HG03196 (cell line): ENCODE measurements around the gene ADARB1.

Source experiments
- ATAC-seq: cut with Tn5 transposase; IDR thresholded peaks from one replicate; pipeline ENCODE4 v1.9.1; 2021; ENCODE audit not compliant: unreplicated experiment

Gene ADARB1

DNA sequence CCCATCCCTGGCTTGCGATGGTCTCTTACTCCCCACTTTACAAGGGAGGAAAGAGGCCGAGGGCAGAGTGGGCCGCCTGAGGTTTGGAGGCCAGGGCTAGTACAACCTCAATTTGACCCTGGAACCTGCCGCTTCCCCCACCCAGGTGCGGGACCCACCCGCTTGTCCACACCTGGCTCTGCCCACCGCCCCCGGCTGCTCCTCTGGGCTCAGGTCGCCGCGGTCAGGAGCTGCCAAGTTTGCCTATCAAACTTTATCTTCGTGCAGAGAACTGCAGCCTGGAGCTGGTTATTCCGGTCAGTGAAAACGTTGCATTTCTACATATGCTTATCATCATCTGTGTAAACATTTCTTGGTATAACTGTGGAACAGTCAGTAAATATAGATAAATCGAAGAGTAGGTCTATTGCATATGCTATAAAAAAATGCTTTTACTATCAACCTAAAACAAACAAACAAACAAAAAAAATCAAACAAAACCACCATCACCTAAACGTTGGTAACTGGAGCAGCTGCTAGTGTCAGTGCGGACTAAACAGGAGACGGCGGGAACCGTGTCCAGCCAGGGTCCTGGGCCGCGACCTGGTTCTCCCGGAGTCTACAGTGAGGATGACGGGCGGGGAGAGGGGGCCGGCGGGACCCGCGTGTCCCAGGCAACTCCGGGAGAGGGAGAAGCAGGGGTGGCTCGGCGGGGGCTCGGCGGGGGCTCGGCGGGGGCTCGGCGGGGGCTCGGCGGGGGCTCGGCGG lies 906 bp upstream of the ADARB1 start:
- ATAC-seq = no peak

- no peak for ATAC-seq
These were observed 627 bp downstream of the ADARB1 start for GRCh38 chr21:45074818-45075595.

- ATAC-seq = no peak
These were observed 1.3 kb downstream of the ADARB1 start for GRCh38 chr21:45075596-45076244.

DNA sequence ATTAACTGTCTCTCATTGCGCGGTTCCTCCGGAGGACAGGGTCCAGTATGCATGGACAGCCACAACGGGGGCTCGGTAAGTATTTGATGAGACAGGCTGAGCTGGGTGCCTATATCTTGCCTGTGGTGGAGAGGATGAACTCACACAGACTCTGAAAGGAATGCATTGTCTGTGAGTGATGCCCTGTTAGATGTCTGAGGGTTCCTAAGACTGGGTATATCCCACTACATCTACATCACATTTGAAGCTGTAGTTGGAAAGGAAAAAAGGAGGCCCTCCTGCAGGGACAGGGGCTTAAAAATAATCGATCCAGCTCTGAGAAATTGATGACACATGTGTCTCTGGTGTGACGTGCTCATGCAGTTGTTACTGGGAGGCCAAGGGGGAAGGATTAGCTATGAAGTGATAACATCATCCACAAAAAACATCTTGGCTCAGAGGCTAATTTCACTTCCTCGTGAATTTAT lies 1.9 kb downstream of the ADARB1 start:
- ATAC-seq = no peak

DNA sequence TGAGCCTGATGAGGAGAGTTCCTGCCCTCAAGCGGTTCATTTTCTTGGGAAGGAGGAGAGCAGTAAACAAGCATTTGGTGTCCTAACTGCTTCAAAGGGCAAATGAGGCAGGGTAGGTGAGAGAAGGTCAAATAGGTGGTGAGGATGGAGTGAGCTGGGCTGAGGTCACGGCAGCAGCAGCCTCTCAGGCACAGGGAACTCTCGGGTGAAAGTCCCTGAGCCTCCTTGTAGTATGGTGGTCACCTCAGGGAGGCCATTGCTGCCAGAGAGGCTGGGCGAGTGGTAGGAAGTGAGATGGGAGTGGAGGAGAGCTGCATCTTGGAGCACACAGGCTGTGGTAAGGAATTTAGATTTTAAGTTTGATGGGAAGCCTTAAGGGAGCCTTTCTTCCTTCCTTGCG lies 4.0 kb downstream of the ADARB1 start:
- ATAC-seq = no peak

- no peak for ATAC-seq
These were observed 4.5 kb downstream of the ADARB1 start for GRCh38 chr21:45078877-45079281.

GRCh38 chr21:45079351-45079750 lies 5.0 kb downstream of the ADARB1 start:
- ATAC-seq = no peak

DNA sequence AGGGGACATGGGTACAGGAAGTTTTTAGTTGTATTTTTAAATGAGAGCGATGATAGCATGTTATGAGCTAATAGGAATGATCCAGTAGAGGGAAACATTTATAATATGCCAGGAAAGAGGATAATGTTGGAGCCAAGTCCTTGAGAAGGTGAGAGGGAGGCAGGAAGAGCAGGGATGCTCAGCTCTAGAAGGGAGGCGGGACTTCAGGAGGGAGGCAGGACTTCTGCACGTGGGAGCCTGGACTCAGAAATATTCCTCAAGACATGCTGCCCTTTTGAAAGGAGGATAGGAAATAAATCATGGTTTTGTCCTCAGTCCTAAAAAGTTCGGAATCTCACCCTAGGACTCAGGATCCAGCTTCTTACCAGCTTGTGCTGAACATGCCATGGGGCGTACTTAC lies 5.9 kb downstream of the ADARB1 start:
- no peak for ATAC-seq

DNA sequence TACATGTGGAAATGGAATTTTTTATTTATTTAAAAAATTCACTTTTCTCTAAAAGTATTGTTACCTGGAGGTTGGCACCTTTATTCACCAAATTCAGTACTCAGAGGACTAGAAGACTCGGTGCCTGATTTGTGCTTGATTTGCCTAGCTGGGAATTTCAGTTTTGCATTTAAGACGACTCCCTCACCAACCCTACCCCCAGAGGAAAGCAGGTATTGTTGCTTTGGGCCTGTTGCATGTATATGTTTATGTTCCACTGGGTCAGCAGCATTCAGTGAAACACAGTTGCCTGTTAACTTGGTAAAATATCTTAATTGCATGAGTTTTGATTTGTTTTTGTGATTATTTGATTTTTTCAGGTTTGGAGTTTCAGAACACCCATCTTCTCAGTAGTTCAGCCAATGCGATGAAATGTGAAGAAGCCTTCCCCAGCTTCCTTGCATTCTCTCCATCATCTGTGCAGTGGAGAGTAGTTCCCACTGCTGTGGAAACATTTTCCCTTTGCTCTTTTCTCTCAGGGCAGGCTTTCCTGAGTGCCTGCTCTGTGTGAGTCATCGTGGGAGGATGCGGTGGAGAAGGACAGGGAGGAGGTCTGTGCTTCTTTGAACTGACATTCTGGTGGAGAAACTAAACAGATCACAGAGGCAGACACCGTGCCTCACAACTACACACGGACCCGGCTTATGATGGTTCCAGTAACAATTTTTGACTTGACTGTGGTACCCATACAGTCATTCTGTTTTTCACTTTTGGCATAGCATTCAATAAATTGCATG lies 6.4 kb downstream of the ADARB1 start:
- no peak for ATAC-seq

GRCh38 chr21:45081636-45082035 lies 7.3 kb downstream of the ADARB1 start:
- ATAC-seq = no peak

- no peak for ATAC-seq
These were observed 8.4 kb downstream of the ADARB1 start for GRCh38 chr21:45082736-45083135.

GRCh38 chr21:45084121-45084520 lies 9.7 kb downstream of the ADARB1 start:
- ATAC-seq = no peak

DNA sequence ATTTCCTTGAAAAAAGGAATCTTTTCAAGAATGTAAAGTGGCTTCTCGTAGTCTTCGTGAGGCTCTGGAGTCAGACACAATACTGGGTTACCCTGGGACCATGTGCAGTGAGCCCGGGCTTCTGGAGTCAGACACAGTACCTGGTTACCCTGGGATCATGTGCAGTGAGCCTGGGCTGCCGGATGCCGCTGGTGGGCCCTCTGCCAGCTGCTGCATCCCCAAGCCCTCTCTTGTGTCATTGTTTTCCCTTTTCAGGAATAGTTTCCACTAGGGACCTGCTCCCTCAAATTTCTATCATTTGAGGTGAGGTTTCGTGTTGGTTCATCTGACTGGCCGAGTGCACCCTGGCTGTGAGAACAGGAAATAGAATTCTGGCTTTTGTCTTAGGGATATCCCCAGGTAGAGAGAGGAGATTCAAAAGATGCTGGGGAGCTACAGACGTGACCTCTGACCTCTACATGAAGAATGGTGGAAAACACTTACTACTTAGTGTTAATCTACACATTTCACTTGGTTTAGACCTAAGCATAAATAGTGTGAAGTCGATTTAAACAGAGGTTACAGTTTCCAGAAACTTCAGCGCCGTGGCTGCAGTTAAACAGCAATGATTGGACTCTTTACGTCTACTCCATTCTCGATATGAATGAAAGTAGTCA lies 10.6 kb downstream of the ADARB1 start:
- no peak for ATAC-seq

DNA sequence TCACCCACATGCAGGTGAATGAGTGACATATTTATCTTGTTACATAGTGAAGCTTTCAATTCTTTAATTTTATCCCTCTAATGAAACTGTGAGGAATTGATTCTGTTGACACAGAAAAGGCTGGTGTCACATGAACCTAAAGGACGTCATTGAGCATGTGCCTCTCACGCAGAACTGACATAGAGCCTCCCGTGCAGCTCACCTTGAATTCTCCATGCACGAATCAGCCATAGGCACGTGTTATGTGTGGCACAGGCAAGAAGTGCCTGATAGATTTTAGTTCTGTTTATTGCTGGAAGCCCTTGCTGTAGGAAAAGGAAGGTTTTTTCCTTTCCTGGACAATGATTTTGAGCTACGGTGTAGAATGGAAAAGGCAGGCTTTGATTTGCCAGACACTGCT lies 11.3 kb downstream of the ADARB1 start:
- ATAC-seq = no peak

GRCh38 chr21:45086337-45086958 lies 12.1 kb downstream of the ADARB1 start:
- no peak for ATAC-seq

- ATAC-seq = no peak
These were observed 12.8 kb downstream of the ADARB1 start for GRCh38 chr21:45087022-45087823.

GRCh38 chr21:45088116-45088515 lies 13.7 kb downstream of the ADARB1 start:
- ATAC-seq = no peak

DNA sequence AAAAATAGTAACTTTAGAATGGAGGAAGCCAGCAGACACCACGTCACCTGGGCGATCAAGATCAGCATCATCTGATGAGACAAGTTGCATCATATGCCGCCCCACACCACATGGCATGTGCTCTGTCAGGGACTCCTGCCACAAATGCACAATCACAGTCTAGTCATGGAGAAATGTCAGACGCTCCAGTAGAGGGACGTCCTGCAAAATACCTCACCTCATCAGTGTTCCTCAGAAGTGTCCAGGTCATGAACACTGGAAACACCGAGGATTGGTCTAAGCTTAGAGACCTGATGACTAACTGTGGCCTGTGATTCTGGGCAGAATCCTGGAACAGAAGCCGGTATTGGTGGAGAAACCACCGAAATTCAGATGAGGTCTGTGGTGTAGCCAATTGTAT lies 14.3 kb downstream of the ADARB1 start:
- no peak for ATAC-seq

- ATAC-seq = no peak
These were observed 15.6 kb downstream of the ADARB1 start for GRCh38 chr21:45089964-45090363.
